GM12873 (cell line): ENCODE measurements around the gene MN1.

Experiments used
- CTCF ChIP-seq: IDR thresholded peaks from 2 replicates; pipeline ENCODE4 v1.5.1; 2012; ENCODE audit warnings: low read depth, mild to moderate bottlenecking, moderate library complexity, low read length, control low read depth; ENCODE audit not compliant: insufficient read depth; ENCODE audit errors: missing control alignments

The MN1 gene

GRCh38 chr22:27792452-27793161, 8.9 kb downstream of the MN1 start:
- no peak for TF ChIP-seq CTCF

- TF ChIP-seq CTCF, result no peak
Observed at GRCh38 chr22:27791859-27792241, 9.7 kb downstream of the MN1 start.

- no peak for TF ChIP-seq CTCF
Observed at GRCh38 chr22:27791159-27791858, 10.2 kb downstream of the MN1 start.

GRCh38 chr22:27790376-27791158, 11.0 kb downstream of the MN1 start:
- TF ChIP-seq CTCF, result no peak

GRCh38 chr22:27788500-27789288, 12.9 kb downstream of the MN1 start:
- TF ChIP-seq CTCF, result no peak

- TF ChIP-seq CTCF, result no peak
Observed at GRCh38 chr22:27786965-27787364, 14.6 kb downstream of the MN1 start.
